ENCODE data around the gene NOVA2.

The NOVA2 gene

GRCh38 chr19:46014941-46015686, 41.4 kb upstream of the NOVA2 start:
- Histone ChIP-seq H2BK5ac (ENCODE audit: low read depth, low read length, poor library complexity, severe bottlenecking) (no peak overlapping the region), H3K18ac (ENCODE audit: low read depth in 1 of 2, low read length in 2 of 2) (no peak overlapping the region), H3K9me3 (ENCODE audit: control insufficient read depth, low read length) (no peaks in the 10 kb centered on the region), H4K8ac (ENCODE audit: low read length) (no peak overlapping the region), H3K4me1 (ENCODE audit: control insufficient read depth, insufficient read depth, low read depth, low read length) (peaks cover 24% of the 10 kb centered on the region), H2BK15ac (ENCODE audit: low read depth, poor library complexity, severe bottlenecking) (peak overlapping the region; percentile 37), H2BK12ac (ENCODE audit: low read length in 2 of 2) (no peak overlapping the region), H3K4ac (ENCODE audit: low read depth in 1 of 2, low read length in 2 of 2) (no peak overlapping the region), H3K4me2 (ENCODE audit: low read length, poor library complexity, severe bottlenecking) (peak overlapping the region; percentile 76), H4K91ac (ENCODE audit: low read length) (no peak overlapping the region), H3K9ac (ENCODE audit: low read length) (no peak overlapping the region), H2AFZ (ENCODE audit: low read depth, low read length) (no peak overlapping the region), H3K27ac (ENCODE audit: low read length, poor library complexity, severe bottlenecking) (no peak overlapping the region), H3K36me3 (ENCODE audit: control insufficient read depth in 1 of 2, insufficient read depth in 2 of 2, low read depth in 1 of 2, low read length in 2 of 2) (peaks cover 4 to 18% of the 10 kb centered on the region in 2 experiments), H3K27me3 (ENCODE audit: control insufficient read depth in 1 of 2, insufficient read depth in 1 of 2, low read length in 2 of 2) (peaks cover 4 to 22% of the 10 kb centered on the region in 2 experiments), H3K14ac (ENCODE audit: low read length in 2 of 2) (no peak overlapping the region), H3K79me1 (replicated peaks; ENCODE audit: low read length, poor library complexity, severe bottlenecking) (peaks cover 4% of the 10 kb centered on the region), H2BK120ac (ENCODE audit: low read depth, low read length) (no peak overlapping the region), H3K4me3 (ENCODE audit: insufficient read depth in 1 of 2, low read depth in 1 of 2, low read length in 2 of 2) (peak overlapping the region; percentile 55 to 59), H2AK5ac (ENCODE audit: low read length, severe bottlenecking) (no peak overlapping the region), H3K23ac (ENCODE audit: low read length in 2 of 2) (no peak overlapping the region)
- 2% methylated on average over 51 of the region's 74 CpGs for WGBS
- peak; percentile 32 for DNase-seq

- no peak overlapping the region for H3K14ac ChIP-seq (ENCODE audit: low read length in 2 of 2)
- no peak overlapping the region for H2AFZ ChIP-seq (ENCODE audit: low read depth, low read length)
- peak overlapping the region; percentile 74 for H3K4me2 ChIP-seq (ENCODE audit: low read length, poor library complexity, severe bottlenecking)
- H3K9me3 ChIP-seq (ENCODE audit: control insufficient read depth, low read length), result no peaks in the 10 kb centered on the region
- H3K27me3 ChIP-seq (ENCODE audit: control insufficient read depth in 1 of 2, insufficient read depth in 1 of 2, low read length in 2 of 2), result peaks cover 4 to 22% of the 10 kb centered on the region in 2 experiments
- H3K36me3 ChIP-seq (ENCODE audit: control insufficient read depth in 1 of 2, insufficient read depth in 2 of 2, low read depth in 1 of 2, low read length in 2 of 2), result peaks cover 4 to 17% of the 10 kb centered on the region in 2 experiments
- H2BK15ac ChIP-seq (ENCODE audit: low read depth, poor library complexity, severe bottlenecking), result peak overlapping the region; percentile 37
- no peak overlapping the region for H2BK120ac ChIP-seq (ENCODE audit: low read depth, low read length)
- H2AK5ac ChIP-seq (ENCODE audit: low read length, severe bottlenecking), result no peak overlapping the region
- no peak overlapping the region for H3K18ac ChIP-seq (ENCODE audit: low read depth in 1 of 2, low read length in 2 of 2)
- no peak overlapping the region for H4K8ac ChIP-seq (ENCODE audit: low read length)
- H2BK5ac ChIP-seq (ENCODE audit: low read depth, low read length, poor library complexity, severe bottlenecking), result no peak overlapping the region
- no peak overlapping the region for H3K9ac ChIP-seq (ENCODE audit: low read length)
- H4K91ac ChIP-seq (ENCODE audit: low read length), result no peak overlapping the region
- no peak overlapping the region for H2BK12ac ChIP-seq (ENCODE audit: low read length in 2 of 2)
- peaks cover 4% of the 10 kb centered on the region for H3K79me1 ChIP-seq (replicated peaks; ENCODE audit: low read length, poor library complexity, severe bottlenecking)
- no peak overlapping the region for H3K27ac ChIP-seq (ENCODE audit: low read length, poor library complexity, severe bottlenecking)
- 57% methylated on average over 8 of the region's 8 CpGs for WGBS
- DNase-seq, result no peak
- H3K4me1 ChIP-seq (ENCODE audit: control insufficient read depth, insufficient read depth, low read depth, low read length), result peaks cover 26% of the 10 kb centered on the region
- peak overlapping the region; percentile 55 to 59 for H3K4me3 ChIP-seq (ENCODE audit: insufficient read depth in 1 of 2, low read depth in 1 of 2, low read length in 2 of 2)
- H3K23ac ChIP-seq (ENCODE audit: low read length in 2 of 2), result no peak overlapping the region
- H3K4ac ChIP-seq (ENCODE audit: low read depth in 1 of 2, low read length in 2 of 2), result no peak overlapping the region
Measured at GRCh38 chr19:46014534-46014933, 40.9 kb upstream of the NOVA2 start.

DNA sequence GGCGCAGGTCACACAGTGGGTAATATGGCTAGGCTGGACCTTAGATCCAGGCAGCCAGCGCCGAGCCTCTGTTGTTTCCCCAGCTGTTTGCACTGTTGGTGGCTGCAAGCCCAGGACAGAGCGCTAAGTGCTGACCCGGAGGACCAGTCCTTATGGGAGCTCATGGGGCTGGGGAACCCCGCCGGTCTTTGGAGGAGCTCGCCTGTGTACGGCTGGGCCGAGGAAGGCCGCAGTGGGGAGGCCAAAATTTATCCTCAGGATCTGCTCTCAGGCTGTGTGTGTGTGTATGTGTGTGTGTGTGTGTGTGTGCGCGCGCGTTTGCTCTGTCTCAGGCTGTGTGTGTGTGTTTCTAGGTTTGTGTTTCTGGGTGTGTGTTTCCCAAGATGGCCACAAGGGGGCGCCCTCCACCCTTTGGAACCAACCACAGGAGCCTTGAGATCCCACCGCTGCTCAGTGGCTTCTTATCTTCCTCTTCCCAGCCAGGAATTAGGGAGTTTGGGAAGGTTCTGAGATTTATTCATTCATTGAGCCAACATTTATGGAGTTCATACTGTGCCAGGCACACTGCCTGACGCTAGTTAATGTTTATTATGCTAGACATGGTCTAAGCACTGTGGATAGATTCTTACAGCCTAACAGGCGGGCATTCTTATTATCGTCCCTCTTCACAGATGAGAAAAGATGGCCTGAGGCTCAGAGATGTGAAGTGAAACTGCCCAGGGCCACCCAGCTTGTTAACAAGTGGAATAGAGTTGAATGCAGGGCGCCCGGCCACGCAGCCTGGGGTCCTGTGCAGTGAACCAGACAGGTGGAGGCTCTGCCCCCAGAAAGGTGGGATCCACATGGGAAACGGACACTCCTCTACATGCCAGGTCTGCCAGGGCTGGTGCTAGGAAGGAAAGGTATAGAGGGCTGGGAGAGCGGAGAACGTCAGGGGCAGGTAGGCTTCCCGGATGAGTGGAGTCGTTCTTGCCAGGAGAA, 36.2 kb upstream of the NOVA2 start:
- Histone ChIP-seq H2BK5ac (ENCODE audit: low read depth, low read length, poor library complexity, severe bottlenecking) (no peak overlapping the region), H4K8ac (ENCODE audit: low read length) (no peak overlapping the region), H3K18ac (ENCODE audit: low read depth in 1 of 2, low read length in 2 of 2) (no peak overlapping the region), H3K4me1 (ENCODE audit: control insufficient read depth, insufficient read depth, low read depth, low read length) (peaks cover 9% of the 10 kb centered on the region), H3K4me3 (ENCODE audit: insufficient read depth in 1 of 2, low read depth in 1 of 2, low read length in 2 of 2) (no peak overlapping the region), H4K91ac (ENCODE audit: low read length) (no peak overlapping the region), H3K4me2 (ENCODE audit: low read length, poor library complexity, severe bottlenecking) (no peak overlapping the region), H2BK120ac (ENCODE audit: low read depth, low read length) (no peak overlapping the region), H2AFZ (ENCODE audit: low read depth, low read length) (no peak overlapping the region), H3K9ac (ENCODE audit: low read length) (no peak overlapping the region), H3K36me3 (ENCODE audit: control insufficient read depth in 1 of 2, insufficient read depth in 2 of 2, low read depth in 1 of 2, low read length in 2 of 2) (peaks cover 0 to 18% of the 10 kb centered on the region in 2 experiments), H3K9me3 (ENCODE audit: control insufficient read depth, low read length) (no peaks in the 10 kb centered on the region), H3K23ac (ENCODE audit: low read length in 2 of 2) (no peak overlapping the region), H3K79me1 (replicated peaks; ENCODE audit: low read length, poor library complexity, severe bottlenecking) (peaks cover 3% of the 10 kb centered on the region), H3K27me3 (ENCODE audit: control insufficient read depth in 1 of 2, insufficient read depth in 1 of 2, low read length in 2 of 2) (peaks cover 0 to 9% of the 10 kb centered on the region in 2 experiments), H3K27ac (ENCODE audit: low read length, poor library complexity, severe bottlenecking) (no peak overlapping the region), H3K4ac (ENCODE audit: low read depth in 1 of 2, low read length in 2 of 2) (no peak overlapping the region), H2BK15ac (ENCODE audit: low read depth, poor library complexity, severe bottlenecking) (no peak overlapping the region), H3K14ac (ENCODE audit: low read length in 2 of 2) (no peak overlapping the region), H2BK12ac (ENCODE audit: low read length in 2 of 2) (no peak overlapping the region), H2AK5ac (ENCODE audit: low read length, severe bottlenecking) (no peak overlapping the region)
- WGBS, result 80% methylated on average over 22 of the region's 28 CpGs
- peak; percentile 77 for DNase-seq

- Histone ChIP-seq H3K18ac (ENCODE audit: low read depth in 1 of 2, low read length in 2 of 2) (no peak overlapping the region), H3K27me3 (ENCODE audit: control insufficient read depth in 1 of 2, insufficient read depth in 1 of 2, low read length in 2 of 2) (no peaks in the 10 kb centered on the region), H2AK5ac (ENCODE audit: low read length, severe bottlenecking) (no peak overlapping the region), H3K23ac (ENCODE audit: low read length in 2 of 2) (no peak overlapping the region), H3K79me1 (replicated peaks; ENCODE audit: low read length, poor library complexity, severe bottlenecking) (peaks cover 5% of the 10 kb centered on the region), H2BK5ac (ENCODE audit: low read depth, low read length, poor library complexity, severe bottlenecking) (no peak overlapping the region), H4K91ac (ENCODE audit: low read length) (no peak overlapping the region), H3K27ac (ENCODE audit: low read length, poor library complexity, severe bottlenecking) (no peak overlapping the region), H2AFZ (ENCODE audit: low read depth, low read length) (no peak overlapping the region), H3K4me2 (ENCODE audit: low read length, poor library complexity, severe bottlenecking) (no peak overlapping the region), H4K8ac (ENCODE audit: low read length) (no peak overlapping the region), H2BK15ac (ENCODE audit: low read depth, poor library complexity, severe bottlenecking) (no peak overlapping the region), H3K4me3 (ENCODE audit: insufficient read depth in 1 of 2, low read depth in 1 of 2, low read length in 2 of 2) (no peak overlapping the region), H3K4me1 (ENCODE audit: control insufficient read depth, insufficient read depth, low read depth, low read length) (peaks cover 5% of the 10 kb centered on the region), H3K9me3 (ENCODE audit: control insufficient read depth, low read length) (no peaks in the 10 kb centered on the region), H3K36me3 (ENCODE audit: control insufficient read depth in 1 of 2, insufficient read depth in 2 of 2, low read depth in 1 of 2, low read length in 2 of 2) (peaks cover 6 to 24% of the 10 kb centered on the region in 2 experiments), H2BK120ac (ENCODE audit: low read depth, low read length) (no peak overlapping the region), H2BK12ac (ENCODE audit: low read length in 2 of 2) (no peak overlapping the region), H3K9ac (ENCODE audit: low read length) (no peak overlapping the region), H3K4ac (ENCODE audit: low read depth in 1 of 2, low read length in 2 of 2) (no peak overlapping the region), H3K14ac (ENCODE audit: low read length in 2 of 2) (no peak overlapping the region)
- 97% methylated on average over 12 of the region's 13 CpGs for WGBS
- DNase-seq, result no peak
Measured at GRCh38 chr19:46006411-46006810, 32.7 kb upstream of the NOVA2 start.

Data from mesenchymal stem cell (in vitro differentiated cells and primary cell).